ENCODE measurements around the gene IL17REL.

The IL17REL gene

GRCh38 chr22:50046019-50046415 lies 33.5 kb upstream of the IL17REL start:
- DNase-seq (ENCODE audit: low read depth in 2 of 2) = no peak

GRCh38 chr22:50045211-50046018 lies 32.9 kb upstream of the IL17REL start:
- no peak for DNase-seq (ENCODE audit: low read depth in 2 of 2)

GRCh38 chr22:50044485-50045118 lies 32.0 kb upstream of the IL17REL start:
- DNase-seq (ENCODE audit: low read depth in 2 of 2) = no peak

GRCh38 chr22:50041361-50042065 lies 28.9 kb upstream of the IL17REL start:
- no peak for DNase-seq (ENCODE audit: low read depth in 2 of 2)

GRCh38 chr22:50040717-50041116 lies 28.2 kb upstream of the IL17REL start:
- no peak for DNase-seq (ENCODE audit: low read depth in 2 of 2)

- no peak for DNase-seq (ENCODE audit: low read depth in 2 of 2)
Measured at GRCh38 chr22:50039669-50040443, 27.3 kb upstream of the IL17REL start.

GRCh38 chr22:50035976-50036724 lies 23.6 kb upstream of the IL17REL start:
- no peak for DNase-seq (ENCODE audit: low read depth in 2 of 2)

- DNase-seq (ENCODE audit: low read depth in 2 of 2) = no peak
Measured at GRCh38 chr22:50035131-50035881, 22.7 kb upstream of the IL17REL start.

- no peak for DNase-seq (ENCODE audit: low read depth in 2 of 2)
Measured at GRCh38 chr22:50034126-50035081, 21.8 kb upstream of the IL17REL start.

- DNase-seq (ENCODE audit: low read depth in 2 of 2) = no peak
Measured at GRCh38 chr22:50032941-50033601, 20.5 kb upstream of the IL17REL start.

GRCh38 chr22:50032109-50032871 lies 19.7 kb upstream of the IL17REL start:
- no peak for DNase-seq (ENCODE audit: low read depth in 2 of 2)

GRCh38 chr22:50031189-50032091 lies 18.9 kb upstream of the IL17REL start:
- no peak for DNase-seq (ENCODE audit: low read depth in 2 of 2)

- peak; percentile 77 to 84 for DNase-seq (ENCODE audit: low read depth in 2 of 2)
Measured at GRCh38 chr22:50030297-50031188, 18.0 kb upstream of the IL17REL start.

GRCh38 chr22:50027639-50028537 lies 15.3 kb upstream of the IL17REL start:
- DNase-seq (ENCODE audit: low read depth in 2 of 2) = peak; percentile 40 to 54

- no peak for DNase-seq (ENCODE audit: low read depth in 2 of 2)
Measured at GRCh38 chr22:50025993-50026392, 13.4 kb upstream of the IL17REL start.

Measured in stimulated activated CD4-positive, alpha-beta T cell treated with anti-CD3 and anti-CD28 coated beads, Interleukin-15, amount 100 ng/mL, for 48 hours (primary cell).